GM12873 (cell line): ENCODE data around the gene OR4C6.

Experiments used
- TF ChIP-seq, protein P1 (sequence below): IDR thresholded peaks from 2 replicates; pipeline ENCODE4 v1.5.1; 2012; ENCODE audit warnings: low read depth, mild to moderate bottlenecking, moderate library complexity, low read length, control low read depth; ENCODE audit not compliant: insufficient read depth; ENCODE audit errors: missing control alignments

The OR4C6 gene

DNA sequence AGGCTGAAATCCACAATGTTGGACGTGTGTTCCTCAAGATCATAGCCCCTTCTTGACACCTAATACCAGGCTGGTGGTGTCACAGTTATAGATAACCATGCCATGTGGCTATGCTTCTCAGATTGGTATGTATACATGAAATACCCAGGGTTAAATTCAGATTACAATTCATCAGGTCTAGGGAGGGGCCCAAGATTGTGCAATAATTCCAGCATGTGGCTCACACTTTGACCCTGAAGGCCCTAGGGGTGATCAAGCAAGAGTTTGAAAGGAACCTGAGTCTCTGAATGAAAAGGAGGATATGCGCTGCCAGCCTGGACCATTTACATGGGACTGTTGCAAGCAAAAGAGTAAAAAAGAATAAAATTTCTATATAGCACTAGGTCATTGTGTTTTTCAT lies 7.4 kb downstream of the OR4C6 start:
- TF ChIP-seq, protein P1, sequence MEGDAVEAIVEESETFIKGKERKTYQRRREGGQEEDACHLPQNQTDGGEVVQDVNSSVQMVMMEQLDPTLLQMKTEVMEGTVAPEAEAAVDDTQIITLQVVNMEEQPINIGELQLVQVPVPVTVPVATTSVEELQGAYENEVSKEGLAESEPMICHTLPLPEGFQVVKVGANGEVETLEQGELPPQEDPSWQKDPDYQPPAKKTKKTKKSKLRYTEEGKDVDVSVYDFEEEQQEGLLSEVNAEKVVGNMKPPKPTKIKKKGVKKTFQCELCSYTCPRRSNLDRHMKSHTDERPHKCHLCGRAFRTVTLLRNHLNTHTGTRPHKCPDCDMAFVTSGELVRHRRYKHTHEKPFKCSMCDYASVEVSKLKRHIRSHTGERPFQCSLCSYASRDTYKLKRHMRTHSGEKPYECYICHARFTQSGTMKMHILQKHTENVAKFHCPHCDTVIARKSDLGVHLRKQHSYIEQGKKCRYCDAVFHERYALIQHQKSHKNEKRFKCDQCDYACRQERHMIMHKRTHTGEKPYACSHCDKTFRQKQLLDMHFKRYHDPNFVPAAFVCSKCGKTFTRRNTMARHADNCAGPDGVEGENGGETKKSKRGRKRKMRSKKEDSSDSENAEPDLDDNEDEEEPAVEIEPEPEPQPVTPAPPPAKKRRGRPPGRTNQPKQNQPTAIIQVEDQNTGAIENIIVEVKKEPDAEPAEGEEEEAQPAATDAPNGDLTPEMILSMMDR: no peak

DNA sequence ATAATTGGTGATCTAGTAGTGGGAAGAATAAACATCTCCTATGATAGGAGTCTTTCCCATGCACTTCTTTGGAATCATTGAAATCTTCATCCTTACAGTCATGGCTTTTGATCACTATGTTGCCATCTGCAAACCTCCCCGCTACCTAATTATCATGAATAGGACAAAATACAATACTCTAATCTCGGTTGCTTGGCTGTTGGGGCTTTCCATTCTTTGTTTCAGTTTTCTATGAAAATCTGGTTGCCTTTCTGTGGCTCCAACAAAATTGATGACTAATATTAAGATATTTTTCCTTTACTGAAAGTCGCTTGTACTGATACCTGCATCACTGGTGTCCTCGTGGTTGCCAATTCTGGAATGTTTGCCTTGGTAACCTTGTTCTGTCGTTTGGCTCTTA lies 11.9 kb downstream of the OR4C6 start:
- TF ChIP-seq, protein P1: no peak

DNA sequence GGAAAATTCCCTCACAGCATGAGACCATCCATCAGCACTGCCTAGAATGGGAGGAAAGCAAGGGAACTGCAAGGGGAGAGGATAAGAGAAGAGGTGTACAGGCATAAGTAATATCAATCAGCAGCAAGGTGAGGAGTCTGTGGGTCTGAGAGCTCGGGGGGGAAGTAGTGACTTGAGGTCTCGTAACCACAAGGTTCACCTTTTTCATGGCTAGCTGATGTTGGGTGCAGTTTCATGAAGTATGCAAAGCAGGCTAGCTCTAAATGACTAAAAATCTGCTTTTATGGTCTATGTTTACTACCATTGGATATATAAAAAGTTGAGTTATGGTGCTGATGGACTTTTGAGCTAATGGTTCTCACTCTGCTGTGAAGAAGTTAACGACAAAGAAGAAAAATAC lies 35.8 kb downstream of the OR4C6 start:
- TF ChIP-seq, protein P1: no peak

DNA sequence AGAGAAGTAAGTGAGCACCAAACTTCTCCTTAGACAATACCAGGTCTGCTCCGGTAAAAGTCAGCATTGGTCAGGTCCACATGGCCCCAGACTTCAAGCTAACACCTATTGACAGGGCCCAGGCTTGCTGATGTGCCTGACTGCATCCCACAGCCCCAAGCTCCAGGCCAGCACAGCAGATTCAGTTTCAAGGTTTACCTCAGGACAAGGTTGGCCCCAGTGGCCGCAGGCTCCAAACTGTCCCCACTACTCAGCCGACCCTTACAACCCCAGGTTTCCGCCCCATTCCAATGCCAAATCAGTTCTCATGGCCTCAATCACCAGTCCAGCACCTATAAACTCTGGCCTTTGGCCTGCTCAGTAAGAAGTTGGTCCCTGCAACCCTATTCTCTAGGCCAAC lies 39.4 kb downstream of the OR4C6 start:
- TF ChIP-seq, protein P1: no peak

DNA sequence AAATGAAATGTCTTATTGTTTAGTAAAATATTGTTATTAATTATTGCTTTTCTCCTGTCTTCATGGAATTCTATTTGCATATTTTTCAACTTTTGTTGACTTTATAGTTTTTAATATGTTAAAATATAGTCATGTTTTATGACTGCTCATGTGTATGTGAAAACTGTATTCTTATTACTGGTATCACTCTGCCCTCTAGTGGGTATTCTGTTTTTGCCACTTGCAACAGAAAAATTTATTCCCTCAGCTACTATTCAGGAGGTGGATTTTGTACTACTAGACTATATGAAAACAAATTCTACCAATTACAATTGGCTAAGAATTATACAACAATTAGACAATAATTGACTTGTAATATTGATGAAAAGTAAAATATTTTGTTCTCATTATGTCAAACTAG lies 45.0 kb downstream of the OR4C6 start:
- TF ChIP-seq, protein P1: peak; percentile 49

DNA sequence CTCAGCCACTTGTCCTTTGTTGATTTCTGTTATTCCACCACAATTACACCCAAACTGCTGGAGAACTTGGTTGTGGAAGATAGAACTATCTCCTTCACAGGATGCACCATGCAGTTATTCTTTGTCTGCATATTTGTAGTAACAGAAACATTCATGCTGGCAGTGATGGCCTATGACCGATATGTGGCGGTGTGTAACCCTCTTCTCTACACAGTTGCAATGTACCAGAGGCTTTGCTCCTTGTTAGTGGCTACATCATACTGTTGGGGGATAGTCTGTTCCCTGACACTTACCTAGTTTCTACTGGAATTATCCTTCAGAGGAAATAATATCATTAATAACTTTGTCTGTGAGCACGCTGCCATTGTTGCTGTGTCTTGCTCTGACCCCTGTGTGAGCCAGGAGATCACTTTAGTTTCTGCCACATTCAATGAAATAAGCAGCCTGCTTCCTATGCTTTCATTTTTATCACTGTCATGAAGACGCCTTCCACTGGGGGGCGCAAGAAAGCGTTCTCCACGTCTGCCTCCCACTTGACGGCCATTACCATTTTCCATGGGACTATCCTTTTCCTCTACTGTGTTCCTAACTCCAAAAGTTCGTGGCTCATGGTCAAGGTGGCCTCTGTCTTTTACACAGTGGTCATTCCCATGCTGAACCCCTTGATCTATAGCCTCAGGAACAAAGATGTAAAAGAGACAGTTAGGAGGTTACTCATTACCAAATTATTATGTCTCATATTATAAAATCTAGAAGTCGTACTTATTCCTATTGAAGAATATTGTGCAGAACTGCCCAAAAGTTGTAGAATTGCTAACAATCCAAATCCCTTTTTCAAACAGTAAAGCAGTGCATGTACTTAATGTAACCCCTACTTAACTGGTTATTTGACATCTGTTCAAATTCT lies 53.2 kb downstream of the OR4C6 start:
- TF ChIP-seq, protein P1: peak; percentile 57
